HG02973 (cell line): ENCODE results near the gene SCG3.

Experiments
- ATAC-seq: cut with Tn5 transposase; IDR thresholded peaks from one replicate; pipeline ENCODE4 v1.9.1; 2021; ENCODE audit warnings: moderate library complexity; ENCODE audit not compliant: unreplicated experiment

Gene SCG3

DNA sequence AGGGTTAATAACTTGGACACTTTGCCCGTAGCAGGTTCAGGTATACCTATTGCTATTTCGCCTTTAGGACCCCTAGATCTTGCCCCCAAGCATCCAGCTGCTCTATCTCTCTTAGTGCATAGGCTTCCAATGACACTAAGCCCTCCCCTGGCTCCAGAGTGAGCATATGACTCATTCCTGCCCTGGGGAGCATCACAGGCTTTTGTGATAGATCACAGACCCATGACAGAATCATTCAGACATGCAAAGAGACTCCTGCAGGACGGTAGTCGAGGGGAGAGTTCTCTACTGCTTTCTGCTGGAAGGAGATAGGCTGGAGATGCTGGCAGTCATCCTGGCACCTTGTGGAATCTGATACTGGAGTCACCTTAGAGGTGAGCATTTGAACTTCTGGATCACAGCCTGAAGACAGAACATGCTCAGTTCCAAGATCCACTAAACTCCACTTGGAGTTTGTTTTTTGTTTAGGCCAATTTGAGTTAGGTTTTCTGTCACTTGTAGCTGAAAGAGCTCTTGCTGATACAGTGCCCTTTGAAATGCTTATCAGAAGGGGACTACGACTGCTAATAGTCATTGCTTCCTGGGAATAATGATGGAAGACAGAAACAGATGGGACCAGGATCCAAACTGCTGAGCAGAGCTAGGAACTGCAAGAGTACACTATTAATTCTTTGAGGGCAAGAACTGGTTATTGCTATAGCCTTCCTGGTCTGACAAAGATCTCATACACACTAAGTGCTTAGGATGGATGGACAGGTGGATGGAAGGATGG, 45.2 kb downstream of the SCG3 start:
- ATAC-seq: peak; percentile 88

DNA sequence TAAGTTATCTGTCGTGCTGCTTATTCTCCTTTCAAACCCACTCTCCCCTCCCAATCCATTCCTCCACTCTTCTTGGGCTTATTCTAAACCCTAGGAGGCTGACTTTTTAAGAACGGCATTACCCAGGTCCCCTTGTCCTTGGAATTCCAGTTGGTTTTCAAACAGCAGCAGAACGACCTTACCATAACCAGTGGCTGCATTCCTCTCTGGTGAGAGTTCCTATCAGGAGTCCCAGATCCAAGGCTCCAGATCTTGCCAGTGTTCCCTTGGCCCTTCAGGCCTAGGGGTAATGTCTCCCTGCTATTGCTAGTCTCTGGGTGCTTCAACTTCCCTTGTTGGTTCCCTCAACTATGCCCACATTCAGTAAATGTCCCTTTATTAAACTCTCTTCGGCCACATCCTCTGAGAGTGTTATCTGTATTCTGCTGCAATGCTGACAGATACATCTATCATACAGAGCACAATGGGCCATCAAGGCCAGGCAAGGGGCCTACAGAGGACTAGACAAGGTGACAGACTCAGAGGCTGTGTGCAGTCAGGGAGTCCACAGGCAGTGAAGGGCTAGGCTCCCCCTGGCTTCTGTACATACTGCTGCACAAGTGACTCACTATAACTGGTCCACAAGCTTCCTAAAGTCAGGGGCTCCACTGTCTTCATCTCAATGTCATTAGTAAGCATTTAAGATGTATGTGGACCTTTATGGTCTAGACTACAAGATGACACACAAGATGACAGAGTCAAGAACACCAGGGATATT, 46.0 kb downstream of the SCG3 start:
- ATAC-seq: no peak

DNA sequence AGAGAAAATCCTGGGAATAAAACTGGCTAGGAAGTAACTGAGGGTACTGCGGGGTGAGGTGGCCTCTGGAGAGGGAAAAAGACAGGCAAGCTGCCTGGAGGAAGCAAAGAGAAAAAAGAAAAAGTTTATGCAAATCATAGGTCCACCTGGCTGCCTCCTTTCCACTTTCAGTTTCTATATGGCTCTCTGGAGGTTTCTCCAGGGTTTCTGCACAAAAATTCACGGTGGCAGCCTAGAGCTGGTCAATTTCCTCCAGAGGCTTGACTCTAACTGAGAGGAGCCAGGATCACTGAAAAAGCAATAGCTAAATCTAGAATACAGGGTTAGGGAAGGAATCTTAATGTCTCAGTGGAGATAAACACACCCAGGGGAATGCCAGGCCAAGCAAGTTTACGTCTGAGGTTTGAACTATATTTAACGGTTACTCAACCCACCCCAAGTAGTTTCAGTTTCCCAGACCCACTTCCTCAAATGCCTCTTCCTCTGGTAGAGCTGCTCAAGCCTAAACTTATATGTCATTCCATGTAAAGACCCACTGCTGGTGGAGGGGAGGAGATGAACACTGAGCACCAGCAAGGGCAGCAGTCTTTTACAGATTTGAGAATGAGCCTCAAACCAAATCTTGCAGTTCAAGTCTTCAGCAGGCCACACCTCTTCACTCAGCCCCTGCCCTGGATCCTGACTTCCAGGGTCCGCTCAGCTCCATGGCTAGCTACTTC, 50.4 kb downstream of the SCG3 start:
- peak; percentile 54 for ATAC-seq

DNA sequence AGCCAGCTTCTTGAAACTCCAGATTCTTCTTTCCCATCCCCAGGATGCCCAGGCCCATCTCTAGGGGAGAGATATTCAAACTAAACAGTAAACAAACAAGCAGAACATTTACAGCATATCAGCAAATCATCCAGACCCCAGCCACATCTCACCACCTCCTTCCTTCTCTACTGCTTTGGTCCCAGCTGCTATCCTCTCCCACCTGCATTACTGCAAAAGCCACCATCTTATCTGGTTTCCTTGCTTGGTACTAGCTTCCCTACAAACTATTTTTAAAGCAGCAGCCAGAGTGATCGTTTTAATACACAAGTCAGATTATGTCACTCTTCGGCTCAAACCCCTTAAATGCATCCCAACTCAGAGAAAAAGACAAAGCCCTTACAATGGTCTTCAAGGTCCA, 51.3 kb downstream of the SCG3 start:
- ATAC-seq: no peak

DNA sequence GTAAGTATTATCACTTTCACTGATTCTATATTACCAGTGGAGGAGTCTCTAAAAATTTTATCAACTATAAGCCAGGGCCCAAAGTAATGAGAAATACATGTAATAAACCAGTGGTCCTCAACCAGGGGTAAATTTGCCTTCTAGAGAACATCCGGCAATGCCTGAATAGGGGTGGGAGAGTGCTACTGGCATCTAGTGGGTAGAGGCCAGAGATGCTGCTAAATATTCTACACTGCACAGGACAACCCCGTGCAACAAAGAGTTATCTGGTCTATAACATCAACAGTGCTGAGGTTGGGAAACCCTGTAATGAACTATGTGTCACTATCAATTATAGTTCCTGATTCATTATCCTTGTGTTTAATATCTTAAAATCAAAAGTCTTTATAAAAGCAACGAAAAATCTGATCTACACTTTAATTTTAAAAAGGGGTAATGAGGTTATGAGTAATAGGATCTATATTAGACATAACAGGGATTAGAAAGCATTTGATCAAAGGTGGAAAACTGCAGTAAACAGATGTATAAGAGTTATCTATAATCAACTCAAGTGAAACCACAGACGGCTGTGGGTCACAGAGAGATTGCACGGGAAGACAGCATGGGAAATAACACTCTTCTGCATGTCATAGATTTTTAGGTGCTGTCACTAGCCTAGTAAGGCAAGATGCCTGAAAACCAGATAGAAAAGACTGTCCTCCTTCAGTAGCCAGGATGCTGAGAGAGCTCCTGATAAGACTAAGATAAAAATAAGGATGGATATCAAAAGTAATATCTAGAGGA, 54.1 kb downstream of the SCG3 start:
- no peak for ATAC-seq

DNA sequence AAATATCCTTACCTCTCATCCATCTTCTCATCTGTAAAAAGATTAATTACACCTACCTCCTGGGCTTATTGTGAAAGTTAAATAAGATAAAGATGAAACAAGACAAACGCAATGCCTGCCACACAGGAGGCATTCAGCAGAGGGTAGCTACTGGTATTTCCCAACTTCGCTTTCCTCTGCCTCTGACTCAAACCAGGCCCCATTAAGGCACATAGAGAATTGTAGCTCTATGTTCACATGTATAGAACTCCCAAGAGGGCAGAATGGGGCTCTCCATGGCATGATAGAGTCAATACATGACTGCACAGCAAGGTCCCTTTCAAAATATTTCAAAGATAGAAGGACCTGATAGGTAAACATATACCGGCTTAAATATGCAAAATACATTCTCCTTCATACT, 54.8 kb downstream of the SCG3 start:
- no peak for ATAC-seq

DNA sequence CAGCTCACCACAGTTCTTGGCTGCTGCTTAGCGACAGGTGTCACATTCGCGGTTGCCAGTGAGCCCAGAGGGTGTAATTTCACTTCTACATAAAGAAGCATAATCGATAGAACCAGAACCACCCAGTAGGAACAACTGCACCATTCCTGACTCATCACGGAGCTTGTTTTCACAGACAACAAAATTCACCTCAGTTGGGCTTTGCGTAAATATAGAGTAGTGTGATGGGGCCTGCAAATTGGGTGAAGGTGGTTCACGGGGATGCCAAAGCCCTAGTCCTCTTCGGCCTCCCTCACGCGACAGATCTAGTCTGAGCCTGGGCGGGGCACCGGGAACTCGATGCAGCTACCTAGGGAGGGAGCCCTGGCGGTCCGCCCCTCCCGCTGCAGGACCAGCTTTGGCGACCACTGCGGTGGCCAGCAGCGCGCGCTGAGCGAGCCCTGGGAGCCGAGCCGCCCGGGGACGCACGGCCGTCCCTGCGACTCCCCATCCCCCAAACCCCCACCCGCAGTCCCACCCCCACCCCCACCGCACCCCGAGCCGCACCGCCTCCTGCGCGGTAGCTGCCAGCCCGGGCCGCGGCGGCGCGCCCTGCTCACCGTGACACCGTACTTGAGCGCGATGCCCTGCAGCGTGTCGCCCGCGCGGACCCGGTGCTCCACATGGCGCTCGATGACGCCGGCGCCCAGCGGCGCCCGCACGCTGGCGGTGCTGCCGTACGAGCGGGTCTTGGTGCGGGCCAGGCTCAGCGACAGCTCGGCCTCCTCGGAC, 55.6 kb downstream of the SCG3 start:
- ATAC-seq: peak; percentile 19

DNA sequence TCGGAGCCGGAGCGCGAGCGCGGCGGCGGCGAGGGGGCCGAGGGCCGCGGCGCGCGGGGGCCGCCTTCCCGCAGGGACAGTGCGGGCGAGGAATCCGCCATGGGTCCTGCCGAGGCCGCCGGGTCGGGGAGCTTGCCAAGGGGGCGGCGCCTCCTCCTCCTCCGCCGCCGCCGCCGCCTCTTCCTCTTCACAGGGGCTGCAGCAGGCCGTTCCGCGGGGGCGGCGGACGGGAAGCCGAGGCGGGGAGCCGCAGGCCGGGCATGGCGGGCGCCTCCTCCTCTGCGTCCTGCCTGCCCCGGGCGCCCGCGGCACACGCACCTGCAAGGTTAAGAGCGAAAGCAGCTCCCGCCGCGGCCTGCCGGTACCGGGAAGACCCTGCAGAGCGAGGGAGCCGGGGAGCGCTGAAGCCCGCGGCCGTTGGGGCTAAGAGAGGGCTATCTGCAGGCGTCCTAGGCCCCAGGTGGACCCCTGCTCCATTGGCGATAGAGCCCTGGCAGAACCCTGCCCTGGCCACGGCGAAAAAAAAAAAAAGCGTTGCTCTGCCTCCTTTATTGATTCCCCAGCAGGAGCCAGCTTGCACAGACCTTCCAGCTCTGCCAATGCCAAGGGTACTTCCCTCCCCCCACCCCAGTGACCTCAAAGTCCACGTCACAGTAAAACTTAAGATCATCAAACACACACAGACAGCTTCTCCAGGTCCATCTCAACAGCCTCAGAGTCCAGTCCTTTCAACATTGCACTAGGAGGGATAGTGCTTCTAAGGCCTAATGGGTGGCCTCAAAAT, 56.4 kb downstream of the SCG3 start, which contains the start of gene LYSMD2:
TSS of gene LYSMD2 (minus strand) at position 134 of the 784 bp plus-strand sequence. CDS start at position 101, 33 bp downstream.
- ATAC-seq: peak; percentile 46

DNA sequence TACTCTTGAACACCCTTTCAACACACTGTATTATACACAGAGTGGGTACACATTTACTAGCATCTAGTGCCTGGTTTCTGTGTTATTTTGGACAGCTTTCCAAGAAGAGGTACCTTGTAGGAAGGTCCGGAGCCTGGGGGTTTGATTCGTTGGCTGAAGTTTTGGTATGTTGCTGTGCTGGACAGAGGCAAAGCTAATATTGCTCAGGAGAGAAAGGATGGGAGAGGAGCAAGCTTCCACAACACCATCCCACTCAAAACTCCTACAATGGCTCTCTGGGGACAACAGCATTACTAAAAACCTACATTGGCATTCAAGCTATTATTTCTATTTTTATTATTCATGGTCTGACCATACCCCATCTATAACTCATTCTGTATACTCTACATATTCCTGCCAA, 57.2 kb downstream of the SCG3 start:
- no peak for ATAC-seq

DNA sequence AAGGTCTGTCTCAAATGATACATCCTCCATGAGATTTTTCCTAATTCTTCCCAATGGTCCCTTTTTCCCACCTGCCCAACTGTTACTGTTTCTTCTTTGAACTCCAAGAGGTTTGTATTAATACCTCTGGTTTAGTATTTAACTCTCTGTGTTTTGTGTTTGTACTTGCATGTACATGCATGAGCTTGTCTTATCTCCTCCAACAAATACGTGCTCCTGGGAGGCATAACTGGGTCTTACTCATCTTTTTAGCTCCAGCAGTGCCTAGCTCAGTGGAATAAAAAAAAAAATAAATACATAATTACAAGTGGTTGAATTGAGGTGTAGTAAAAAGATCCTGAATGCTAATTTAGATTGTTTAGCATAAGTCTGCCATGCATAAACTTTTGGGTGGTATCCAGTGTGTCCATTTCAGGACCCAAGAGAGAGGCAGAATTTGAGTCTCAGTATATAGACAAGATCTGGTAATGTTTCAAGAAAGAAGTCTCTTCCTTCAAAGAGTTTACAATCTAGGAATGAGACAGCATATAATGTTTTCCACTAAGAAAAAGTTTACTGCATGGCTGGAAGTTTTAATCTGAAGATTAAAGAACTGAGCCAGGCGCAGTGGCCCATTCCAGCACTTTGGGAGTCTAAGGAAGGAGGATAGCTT, 57.9 kb downstream of the SCG3 start:
- ATAC-seq: no peak

DNA sequence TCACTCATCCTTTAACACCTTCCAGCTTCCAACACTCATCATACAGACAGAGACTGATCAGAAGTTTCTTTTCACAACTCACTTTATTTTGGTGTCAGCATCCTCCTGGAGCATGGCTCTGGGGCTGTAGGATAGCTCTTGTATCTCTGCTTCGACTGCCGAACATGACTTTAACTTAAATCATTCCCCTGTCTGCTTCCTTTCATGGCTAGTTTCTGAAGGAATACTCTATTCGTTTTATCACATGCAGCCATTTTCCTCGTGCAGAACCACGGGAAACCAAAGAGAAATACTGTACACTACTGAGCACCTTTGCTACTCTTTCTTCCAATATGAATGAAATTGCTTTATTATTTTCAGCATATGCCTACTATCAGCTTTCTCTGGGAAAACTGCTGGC, 68.0 kb downstream of the SCG3 start:
- ATAC-seq: no peak

DNA sequence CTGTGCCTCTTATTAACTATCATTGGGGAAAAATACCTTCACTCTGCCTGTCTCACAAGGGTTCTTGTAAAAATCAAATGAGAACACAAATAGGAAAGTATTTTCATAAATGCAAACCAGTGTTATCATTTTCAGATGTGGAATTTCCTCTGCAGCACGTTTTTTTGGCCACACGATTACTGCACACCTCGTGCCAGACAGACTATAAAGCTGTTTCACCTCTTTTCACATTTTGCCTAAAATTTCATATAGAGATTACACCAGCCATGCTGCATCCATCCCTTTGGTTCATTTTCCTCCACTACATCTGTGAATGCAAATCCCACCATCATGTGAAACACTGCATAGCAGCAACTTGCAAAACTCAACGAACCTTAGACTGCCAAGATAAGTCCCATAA, 68.9 kb downstream of the SCG3 start:
- no peak for ATAC-seq

DNA sequence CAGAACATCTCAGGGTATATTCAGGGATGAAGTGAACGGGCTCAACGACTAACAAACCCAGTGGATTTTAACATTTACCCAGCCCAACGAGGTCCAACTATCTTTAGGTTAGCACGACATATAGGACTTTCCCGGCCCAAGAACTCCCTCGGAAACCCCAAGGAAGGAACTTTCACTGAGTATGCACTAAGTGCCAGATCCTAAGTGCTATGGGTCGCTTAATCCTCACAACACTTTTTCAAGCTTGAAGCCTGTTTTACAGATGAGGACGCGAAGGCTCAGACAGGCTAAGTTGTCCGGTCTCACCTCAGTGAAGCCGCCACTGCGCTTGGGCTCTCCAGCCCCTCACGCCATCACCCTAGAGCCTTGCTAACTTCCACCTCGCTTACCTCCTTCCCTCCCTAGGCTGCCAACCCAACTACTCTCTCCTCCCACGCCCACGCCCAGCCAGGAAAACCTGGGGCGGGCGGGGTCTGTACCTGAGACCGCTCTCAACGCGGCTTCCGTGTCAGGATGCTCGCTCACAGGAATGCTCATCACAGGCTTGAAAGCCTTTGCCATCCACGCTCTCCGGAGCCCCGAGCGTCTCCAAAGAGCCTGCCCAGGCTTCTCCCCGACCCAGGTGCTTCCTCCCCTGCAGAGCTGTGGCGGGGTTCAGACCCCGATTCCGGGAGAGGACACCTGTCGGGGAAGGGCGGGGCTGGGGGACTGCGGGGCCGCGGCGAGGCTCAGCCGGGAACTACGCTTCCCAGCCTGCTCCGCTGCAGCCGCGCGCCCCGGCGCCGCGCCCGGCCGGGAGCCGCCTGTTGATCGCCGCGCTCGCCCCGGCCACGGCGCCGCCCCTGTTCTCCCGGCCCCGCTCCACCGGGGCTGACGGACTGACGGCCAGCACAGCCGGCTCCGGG, 69.7 kb downstream of the SCG3 start, which contains the start of gene TMOD2:
TSS of gene TMOD2 (plus strand) at position 806 of the 905 bp plus-strand sequence. CDS start 14,845 bp downstream, outside the sequence.
- ATAC-seq: peak; percentile 76

DNA sequence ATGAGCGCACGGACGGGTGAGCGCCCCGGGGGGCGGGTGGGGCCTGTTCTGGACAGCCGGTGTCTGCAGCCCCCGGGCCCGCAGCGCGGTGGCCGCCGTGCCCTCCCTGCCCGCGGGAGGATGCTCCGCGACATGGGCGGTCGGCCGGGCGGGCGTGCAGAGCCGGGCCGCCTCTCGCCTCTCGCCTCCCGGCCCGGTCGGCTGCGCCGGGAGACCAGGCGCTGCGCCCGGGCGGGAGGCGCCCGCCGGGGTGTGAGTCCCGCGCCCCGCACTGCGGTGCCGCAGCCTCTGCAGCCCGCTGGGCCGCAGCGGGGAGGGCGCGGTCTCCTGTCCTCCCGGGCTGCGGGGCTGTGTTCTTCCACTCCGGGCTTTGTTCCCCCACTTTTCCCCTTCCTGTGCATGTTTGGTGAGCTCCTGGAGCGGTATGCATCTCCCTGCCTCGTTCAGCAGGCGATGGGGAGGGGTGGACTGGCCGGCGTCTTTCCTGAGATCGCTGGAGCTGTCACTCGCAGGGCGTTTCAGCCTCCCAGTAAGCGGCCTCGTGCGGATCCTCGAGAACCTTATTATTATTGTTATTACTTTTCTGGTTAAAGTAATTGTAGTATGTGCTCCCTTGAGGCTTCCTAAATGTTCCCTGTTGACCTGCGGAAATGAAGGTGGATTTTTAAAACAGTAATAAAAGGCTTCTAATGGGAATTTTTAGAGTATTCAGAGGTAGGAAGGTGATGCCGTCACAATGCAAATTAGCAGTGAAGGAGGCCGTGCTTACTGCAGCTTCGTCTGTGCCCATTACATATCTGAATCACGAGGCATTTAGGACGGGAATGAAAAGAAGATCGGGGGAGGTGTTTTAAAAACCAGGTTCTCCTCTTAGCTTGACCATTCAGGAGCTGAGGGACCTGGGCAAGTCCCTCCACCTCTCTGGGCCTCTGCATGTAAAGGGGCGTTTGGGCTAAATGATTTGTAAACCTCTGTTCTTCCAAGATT, 70.7 kb downstream of the SCG3 start:
- ATAC-seq: peak; percentile 26

DNA sequence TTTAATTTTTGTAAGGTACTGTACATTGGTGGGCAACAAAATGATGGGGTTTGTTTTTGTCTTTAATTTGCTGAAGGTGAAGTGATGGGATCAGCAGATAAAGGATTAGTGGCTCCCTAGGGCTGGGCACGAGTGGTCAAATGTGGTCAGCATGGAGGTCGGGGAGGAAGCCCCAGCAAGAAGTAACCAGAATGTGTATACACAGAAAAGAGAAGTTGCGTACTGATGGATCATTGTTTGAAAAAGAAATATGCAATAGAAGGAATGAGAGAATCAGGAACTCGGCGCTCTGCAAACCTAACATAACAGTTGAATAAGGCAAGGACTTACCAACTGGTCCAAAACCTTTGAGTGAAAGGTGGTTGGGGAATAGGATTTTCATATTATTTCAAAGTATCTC, 71.6 kb downstream of the SCG3 start:
- ATAC-seq: no peak

DNA sequence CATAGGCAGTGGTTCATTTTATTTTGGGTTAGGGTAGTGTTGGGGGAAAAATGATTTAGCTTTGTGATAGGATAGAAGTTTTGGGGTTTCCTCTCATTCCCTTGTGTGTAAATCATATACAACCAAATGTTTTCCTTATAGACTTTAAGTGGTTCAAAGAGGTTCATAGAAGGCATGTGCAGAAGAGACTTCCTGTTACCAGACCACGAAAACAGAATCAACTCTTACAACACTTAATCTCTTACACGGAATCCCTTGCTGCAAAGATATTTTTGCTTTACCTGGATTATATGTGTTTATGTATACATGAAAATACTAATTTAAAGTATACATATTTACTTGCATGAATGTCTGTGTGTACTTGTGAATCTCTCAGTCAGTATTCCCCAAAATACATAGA, 73.0 kb downstream of the SCG3 start:
- ATAC-seq: no peak
